AG08395 (cell line): ENCODE results near the gene SDCCAG8.
A peak's percentile ranks its signal among the peaks of the same experiment; 100 is the strongest.
"Not testable (repeated sequence)": the region's sequence is repeated elsewhere in the genome, so short reads cannot be mapped to it uniquely, and the experiment has no call there.

Experiments used
- DNase-seq: peaks from one replicate; pipeline ENCODE4 v3.0.0; 2012; ENCODE audit warnings: mixed read lengths, low spot score

SDCCAG8 gene

DNA sequence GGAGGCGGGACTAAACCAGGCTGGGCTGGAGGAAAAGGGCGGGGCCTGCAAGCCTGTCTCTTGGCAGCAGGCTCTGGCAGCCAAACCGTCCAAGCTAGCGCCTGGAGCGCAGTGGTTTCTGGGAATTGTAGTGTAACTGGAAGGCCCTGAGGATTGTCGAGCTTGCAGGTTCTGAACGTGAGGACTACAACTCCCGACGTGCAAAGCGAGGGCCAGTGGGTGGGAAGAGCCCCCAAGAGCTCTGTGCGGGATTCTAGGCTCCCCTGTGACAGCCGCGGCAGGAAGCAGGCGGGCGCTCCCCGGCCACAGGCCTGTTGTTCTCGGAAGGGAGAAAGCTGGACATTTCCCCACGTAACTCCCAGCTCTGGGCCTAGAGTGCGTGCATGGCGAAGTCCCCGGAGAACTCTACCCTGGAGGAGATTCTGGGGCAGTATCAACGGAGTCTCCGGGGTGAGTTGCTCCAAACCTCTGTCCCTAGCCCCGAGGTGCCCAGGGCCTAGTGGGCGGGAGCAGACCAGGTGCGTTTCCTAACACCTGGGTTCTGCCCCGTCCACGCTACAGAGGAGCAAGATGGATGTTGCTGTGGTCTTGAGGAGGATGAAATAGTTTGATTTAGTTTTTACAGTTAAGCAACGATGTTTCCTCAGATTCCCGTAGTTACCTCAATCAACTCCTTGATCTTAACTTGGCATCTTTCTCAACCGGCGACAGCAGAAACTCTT lies at the start of gene SDCCAG8:
Gene SDCCAG8 (plus strand): TSS at position 251 of the 722 bp plus-strand sequence. CDS start 133 bp downstream, at position 384.
- DNase-seq = peak; percentile 96

DNA sequence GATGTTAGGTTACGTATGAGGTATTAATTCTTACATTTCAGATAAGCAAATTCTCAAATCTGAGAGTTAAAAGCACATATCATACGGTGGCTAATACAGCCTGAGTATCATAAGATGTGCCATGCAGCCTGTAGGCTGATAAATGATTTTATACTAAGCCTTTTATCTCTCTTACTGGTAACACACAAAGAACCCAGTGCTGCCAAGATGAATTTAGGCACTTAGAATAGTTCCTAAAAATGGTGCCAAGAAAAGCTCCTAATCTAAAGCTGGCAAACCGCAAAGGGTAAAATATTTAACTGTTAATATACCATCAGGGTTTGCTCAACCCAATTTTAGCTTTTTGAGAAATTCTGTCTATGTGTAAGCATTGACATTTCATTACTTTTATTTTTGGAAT lies 43.9 kb upstream of the SDCCAG8 start:
- not testable (repeated sequence) for DNase-seq

DNA sequence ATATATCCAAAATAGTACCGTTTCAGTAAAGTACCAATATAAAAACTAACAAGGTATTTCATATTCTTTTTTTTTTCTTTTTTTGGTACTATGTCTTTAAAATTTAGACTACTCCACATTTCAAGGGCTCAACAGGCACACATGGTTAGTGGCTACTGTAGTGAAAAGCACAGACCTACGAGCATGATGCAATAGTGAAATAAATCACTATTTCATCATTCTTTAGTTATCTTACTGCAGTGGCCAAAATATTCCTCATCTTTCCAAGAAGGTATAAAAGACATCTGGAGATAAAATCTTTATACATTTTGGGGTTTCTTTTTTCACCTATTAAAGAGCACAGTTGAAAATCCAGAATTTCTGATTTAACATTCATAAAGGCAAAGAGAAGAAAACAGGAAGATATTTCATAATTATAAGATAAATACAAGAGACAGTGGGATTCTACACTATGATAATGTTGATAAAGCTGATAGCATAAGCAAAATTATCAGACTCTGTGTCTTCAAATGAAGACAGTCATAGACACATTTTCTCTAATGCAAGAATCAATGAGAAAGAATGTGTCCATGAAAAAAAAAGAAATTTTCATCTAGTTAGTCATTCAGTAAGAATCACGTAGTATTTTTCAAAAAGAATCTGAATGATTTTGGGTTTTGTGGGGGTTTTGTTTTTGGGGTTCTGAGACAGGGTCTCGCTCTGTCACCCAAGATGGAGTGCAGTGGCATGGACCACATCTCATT lies 42.6 kb upstream of the SDCCAG8 start:
- peak; percentile 41 for DNase-seq

DNA sequence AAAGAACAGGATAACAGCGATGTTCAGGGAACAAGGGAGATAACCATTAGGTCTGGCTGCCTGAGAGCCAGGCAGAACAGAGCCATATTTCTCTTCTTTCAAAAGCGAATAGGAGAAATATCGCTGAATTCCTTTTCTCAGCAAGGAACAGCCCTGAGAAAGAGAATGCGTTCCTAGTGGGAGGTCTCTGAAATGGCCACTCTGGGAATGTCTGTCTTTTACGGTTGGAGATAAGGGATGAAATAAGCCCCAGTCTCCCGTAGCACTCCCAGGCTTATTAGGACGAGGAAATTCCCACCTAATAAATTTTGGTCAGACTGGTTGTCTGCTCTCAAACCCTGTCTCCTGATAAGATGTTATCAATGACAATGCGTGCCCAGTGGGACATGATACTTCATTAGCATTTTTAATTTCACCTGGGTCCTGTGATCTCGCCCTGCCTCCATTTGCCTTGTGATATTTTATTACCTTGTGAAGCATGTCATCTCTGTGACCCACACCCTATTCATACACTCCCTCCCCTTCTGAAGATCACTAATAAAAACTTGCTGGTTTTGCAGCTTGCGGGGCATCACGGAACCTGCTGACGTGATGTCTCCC lies 40.5 kb upstream of the SDCCAG8 start:
- not testable (repeated sequence) for DNase-seq

DNA sequence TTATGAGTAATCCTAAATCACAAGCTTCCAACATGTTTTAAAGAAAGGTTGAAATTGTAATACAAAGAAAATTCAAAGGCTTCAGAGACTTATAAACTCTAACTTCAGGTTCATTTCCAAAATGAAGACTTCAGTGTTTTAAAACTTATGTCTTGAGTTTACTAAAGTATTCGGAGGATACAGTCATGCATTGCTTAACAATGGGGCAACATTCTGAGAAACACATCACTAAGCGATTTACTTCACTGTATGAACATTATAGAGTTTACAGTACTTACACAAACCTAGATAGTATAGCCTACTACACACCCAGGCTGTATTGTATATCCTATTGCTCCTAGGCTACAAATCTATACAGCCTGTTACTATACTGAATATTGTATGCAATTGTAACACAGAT lies 39.1 kb upstream of the SDCCAG8 start:
- DNase-seq = no peak

DNA sequence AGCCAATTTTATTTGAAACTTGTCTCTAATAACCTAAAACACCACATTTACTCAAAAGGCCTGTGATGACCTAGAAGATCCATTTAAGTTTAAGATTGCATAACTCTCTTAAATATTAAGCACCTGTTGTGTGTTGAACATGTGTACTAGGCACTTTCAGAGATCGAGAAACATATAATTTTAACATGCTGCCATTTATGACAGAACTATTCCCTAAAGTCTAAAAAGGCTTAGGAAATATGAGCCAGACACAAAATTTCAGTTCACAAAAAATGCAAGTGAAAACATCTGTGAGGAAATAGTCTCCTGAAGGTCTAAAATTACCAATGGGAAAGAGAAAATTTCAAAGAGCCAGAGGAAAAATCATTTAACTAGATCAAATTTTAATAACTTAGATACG lies 38.5 kb upstream of the SDCCAG8 start:
- no peak for DNase-seq

DNA sequence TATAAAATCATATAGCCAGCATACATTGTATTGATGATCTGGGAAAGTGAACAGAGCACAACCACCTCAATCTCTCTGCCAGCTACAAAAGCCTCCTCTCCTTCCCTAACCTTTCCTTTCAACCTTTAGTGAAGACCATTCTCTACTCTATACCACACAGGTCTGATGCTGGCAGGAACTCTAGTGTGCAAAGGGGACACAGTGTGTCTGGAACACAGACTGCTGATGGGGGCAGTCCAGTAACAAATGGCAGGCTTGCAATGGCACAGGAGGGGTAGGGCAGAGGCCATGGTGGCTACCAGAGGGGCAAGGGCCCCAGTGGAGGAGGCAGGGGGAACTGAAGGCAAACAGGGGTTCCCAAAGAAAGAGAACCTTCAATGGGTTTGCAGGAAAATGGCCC lies 37.8 kb upstream of the SDCCAG8 start:
- no peak for DNase-seq

DNA sequence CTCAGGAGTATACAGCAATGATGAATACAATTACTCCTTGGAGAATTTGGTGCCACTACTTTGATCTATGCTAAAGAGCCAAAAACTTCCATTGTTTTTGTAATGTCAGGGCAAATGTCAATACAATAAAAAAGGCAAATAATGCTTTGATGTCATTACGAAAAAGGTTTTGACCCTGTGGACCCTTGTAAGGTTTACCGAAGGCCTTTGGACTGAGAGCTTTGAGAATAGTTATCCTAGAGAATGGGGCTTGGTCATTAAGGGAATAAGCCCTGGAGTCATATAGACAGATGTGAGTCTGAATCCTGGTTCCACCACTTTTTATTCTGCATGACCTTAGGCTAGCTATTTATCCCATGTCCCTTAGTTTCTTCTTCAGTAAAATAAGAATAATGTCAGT lies 28.2 kb upstream of the SDCCAG8 start:
- no peak for DNase-seq

DNA sequence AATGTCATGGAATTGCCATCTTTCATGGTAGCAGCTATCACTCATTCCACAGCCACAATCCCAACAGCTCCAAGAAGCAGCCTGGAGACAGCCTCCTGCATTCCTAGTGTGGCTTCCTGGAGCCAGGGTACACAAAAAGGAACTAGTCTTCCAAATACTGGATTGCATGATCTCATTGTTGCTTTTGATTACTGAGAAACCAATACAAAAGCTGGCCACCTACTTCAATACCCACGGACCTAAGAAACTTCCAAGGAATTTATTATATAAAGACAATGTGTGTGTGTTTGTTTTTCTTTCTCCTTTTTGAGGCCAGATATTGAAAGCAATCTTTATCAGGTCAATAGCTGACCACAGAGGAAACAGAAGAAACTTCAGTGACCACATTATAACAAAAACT lies 26.3 kb upstream of the SDCCAG8 start:
- no peak for DNase-seq

DNA sequence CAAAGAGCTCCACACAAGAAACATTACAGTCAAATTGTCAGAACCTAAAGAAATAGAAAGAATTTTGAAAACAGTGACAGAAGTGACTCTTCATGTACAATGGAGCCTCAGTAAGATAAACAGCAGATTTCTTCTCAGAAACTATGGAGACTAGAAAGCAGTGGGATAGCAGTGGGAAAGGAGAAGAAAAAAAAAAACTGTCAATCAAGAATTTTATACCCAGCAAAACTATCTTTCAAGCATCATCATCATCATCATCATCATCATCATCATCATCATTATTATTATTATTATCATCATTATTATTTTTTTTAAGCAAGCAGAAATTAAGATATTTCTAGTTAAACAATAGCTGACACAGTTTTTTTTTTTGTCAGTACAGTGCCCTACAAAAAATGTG lies 24.9 kb upstream of the SDCCAG8 start:
- no peak for DNase-seq

DNA sequence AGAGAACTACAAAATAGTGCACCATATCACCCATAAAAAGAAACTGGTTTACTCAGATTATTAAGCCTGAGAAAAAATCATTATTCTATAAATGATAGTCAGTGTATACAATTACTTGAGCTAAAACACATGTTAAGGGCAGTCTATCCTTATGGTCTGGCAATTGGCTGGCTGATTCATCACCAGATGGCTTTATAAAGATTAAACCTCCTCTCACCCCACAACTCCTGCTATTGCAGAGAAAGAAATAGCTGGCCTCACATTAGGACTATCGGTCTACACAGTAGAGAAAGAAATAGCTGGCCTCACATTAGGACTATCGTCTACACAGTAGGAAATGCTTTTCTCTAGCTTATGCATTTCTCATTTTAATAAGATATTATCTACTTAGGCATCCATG lies 21.9 kb upstream of the SDCCAG8 start:
- DNase-seq = peak; percentile 32

DNA sequence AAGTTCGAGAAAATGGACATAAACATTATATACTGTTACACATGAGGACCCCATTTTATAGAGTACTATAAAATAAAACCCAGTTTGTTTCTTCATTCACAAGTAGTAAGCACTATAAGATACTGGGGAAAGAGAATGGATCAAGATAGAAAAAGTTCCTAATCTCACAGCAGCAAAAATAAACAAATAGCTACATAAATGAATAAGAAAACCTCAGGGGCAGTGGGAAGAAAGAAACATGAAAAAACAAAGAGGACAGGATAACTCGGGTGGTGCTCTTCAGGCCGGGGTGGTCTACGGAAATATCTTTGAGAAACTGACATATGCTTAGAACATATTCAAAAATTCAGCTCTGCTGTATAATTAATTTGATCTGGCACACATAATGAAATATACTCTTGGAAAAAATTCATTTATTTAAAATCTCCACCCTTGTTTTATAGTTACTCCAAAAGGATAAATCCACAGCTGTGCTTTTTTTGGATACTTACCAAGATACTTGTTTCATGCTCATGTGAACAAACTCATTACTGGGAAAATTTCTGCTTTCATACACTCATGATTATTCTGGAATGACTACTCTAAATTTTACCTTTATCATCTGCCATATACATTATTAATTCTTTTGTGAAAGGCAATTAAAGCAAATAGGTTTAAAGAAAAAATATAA lies 20.7 kb upstream of the SDCCAG8 start:
- DNase-seq = no peak

DNA sequence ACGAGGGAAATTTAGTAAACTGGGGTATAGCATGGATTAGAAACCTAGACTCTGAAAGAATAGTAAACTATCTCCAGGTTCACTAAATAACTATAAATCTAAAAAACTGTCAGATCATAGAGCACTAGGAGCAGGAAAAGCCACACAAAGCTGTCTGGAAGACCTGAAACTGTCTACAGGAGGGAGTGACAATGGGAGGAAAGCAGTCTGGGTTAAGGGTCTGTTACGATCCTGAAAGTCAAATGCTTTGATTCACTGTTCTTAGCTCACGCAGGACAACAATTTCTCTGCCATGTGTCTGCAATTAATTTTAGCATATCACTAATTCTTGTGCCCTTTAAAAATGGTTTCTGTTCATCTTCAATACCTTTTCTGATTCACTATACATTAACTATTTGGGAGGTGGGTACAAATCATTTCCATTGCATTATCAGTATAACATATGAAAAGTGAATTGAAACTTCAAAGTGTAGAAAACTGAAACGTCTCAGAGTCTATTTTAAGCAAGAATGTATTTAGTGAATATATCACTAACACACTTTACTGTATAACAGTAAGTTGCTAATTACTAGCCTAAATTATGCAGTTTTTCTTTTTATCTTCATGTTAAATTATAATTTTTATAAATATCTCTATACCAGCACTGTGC lies 19.1 kb upstream of the SDCCAG8 start:
- no peak for DNase-seq

DNA sequence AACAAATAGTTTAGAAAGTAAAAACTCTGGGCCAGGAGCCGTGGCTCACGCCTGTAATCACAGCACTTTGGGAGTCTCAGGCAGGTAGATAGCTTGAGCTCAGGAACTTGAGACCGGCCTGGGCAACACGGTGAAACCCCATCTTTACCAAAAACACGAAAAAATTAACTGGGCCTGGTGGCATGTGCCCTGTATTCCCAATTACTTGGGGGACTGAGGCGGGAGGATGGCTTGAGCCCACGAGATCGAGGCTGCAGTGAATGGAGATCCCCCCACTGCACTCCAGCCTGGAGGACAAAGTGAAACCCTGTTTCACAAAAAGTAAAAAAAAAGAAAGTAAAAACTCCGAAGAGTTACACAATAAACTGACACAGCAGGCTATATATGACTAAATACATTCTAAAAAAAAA lies 11.4 kb upstream of the SDCCAG8 start:
- DNase-seq = no peak

DNA sequence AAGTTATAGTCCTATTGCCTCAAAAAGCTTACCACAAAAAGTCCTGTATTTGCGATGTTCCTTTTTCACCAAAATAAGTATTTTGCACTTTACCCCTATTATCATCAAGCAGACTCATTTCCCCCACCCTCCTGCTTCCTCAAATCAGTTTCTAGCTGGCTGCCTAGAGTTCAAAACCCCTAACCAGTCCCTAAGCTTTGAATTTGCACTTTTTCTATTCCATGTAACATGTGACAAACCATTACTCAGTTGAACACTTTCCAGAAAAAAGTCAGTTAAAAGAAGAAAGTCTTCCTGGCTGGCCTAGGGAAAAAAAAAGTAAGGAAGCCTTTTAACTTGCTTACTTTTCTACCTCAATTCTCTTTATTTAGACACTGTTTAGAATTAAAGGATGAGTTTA lies 8.9 kb upstream of the SDCCAG8 start:
- DNase-seq = peak; percentile 15

DNA sequence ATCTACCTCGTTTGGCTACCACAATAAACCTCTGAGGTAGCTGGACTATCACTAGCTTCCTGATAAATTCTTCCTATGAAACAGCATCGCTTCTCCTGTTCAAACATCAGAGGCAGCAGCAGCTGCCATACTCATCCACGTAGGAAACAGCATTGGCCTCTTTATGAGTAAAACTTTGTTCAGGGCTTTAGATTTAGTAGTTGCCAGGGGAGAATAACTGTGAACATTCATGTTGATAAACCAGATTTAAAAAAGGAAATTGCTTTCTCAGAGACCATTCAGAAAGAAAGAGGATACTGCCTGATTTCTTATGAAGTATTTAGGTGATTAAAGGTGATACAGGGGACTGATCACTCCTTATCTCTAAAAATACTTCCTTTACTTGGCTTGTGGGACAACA lies 7.9 kb upstream of the SDCCAG8 start:
- no peak for DNase-seq

DNA sequence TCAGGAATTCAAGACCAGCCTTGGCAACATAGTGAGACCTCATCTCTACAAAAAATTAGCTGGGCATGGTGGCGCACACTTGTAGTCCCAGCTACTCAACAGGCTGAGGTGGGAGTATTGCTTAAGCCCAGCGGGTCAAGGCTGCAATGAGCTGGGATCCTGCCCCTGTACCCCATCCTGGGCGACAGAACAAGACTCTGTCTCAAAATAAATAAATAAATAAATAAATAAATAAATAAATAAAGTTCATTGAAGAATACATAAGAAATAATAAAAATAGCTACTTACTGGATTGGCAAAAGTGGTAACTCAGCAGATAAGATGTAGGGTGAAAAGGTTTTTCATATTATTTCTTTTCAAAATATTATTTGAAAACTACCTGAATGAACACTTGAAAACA lies 6.6 kb upstream of the SDCCAG8 start:
- DNase-seq = no peak

DNA sequence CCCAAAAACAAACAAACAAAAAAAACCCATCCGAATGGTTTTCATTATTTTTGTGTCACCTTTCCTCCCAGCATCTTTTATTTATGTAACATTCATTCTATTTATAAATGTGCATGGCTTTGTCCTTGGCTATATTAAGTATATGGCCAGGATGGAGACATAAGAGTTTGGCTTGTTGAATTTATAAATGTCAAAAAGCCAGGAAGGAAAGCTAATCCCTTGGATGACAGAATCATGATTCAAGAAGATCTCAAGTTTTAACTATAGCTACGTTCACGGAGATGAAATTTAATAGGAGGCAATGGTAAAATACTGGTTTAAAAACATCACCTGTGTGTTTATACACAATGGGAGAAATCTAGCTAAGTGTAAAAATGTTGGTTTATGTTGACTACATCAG lies 5.7 kb upstream of the SDCCAG8 start:
- DNase-seq = no peak

DNA sequence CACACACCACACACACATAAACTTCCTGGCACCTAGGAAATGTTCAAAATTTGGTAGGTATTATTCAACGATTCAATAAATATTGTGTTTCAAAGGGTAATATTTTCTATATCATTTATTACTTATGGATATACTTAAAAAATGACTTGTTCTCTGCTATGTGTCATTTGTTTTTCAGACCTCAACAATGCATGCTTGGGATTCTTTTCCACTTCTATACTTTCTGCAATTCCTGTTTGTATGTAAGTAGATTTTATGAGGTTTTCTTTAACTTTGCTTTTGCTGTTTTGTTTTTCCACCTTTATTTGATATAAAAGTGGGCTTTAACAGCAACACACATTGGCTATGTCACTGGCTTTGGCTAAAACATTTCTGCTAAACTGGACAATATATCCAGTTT lies 4.3 kb upstream of the SDCCAG8 start:
- DNase-seq = no peak

DNA sequence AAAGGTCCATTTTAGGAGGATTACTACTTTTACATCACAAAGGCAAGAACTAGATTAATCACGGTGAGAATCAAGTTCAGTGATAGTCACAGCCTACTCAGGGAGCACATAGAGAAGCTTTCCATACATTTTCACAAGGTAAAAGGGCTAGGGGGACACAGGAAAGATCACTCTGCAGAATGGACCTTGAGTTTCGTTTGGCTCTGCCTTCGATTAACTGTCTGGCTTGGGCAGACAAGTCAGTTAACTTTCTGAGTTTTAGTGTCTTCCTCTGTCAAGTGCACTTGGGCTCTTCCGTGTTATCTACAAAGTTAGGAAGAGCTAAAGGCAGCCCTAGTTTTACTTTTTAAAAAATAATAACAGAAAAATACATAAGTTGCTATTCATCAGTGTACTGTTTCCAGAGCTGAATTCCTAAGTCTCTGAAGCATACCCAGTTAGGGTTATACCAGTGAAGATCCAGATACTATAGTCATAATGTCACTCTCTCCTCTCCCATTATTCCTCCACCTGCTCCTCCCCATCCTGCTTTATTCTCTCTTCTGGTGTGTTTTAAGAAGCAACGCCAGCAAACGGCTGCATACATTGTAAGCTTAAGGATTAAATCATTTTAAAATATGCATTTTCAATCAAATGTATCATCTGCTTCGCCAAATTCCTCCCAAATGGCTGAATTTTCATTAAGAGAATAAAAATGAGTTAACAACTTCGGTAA lies 2.5 kb upstream of the SDCCAG8 start:
- DNase-seq = no peak

DNA sequence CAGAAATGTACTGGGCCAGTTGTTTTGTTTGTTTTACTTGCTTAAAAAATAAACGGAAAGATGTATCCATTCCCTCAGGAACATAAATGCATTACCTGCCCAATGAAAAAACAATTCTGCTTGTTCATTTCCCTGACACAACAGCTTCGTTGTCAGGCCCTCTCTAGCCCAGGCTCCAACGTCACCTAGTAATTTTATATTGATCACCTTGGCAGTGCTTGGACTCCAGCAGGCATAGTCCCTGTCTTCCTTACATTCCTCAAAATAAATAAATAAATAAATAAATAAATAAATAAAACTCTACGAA lies 2.0 kb upstream of the SDCCAG8 start:
- no peak for DNase-seq
